BLaER1 (cell line): ENCODE results near the gene SPRED2.

Experiments used
- H3K27ac ChIP-seq: shearing (Covaris generic); formaldehyde crosslinking; 2 replicates; pipeline ENCODE4 v1.8.1; 2022
- H3K27me3 ChIP-seq: shearing (Covaris generic); formaldehyde crosslinking; 2 replicates; pipeline ENCODE4 v1.8.1; 2022
- H3K36me3 ChIP-seq: shearing (Covaris generic); formaldehyde crosslinking; 2 replicates; pipeline ENCODE4 v1.8.1; 2022
- H3K4me1 ChIP-seq: shearing (Covaris generic); formaldehyde crosslinking; 2 replicates; pipeline ENCODE4 v1.8.1; 2022
- H3K4me2 ChIP-seq: shearing (Covaris generic); formaldehyde crosslinking; 2 replicates; pipeline ENCODE4 v1.8.1; 2022
- H3K4me3 ChIP-seq: shearing (Covaris generic); formaldehyde crosslinking; 2 replicates; pipeline ENCODE4 v1.8.1; 2022
- H3K9ac ChIP-seq: shearing (Covaris generic); formaldehyde crosslinking; 2 replicates; pipeline ENCODE4 v1.8.1; 2022
- H3K9me3 ChIP-seq: shearing (Covaris generic); formaldehyde crosslinking; 2 replicates; pipeline ENCODE4 v1.8.1; 2022
- H4K20me1 ChIP-seq: shearing (Covaris generic); formaldehyde crosslinking; 2 replicates; pipeline ENCODE4 v1.8.1; 2022
- Cebpa-rat ChIP-seq: shearing (Covaris generic); IDR thresholded peaks from 2 replicates; pipeline ENCODE4 v1.8.1; 2022

Gene SPRED2

GRCh38 chr2:65371074-65371434 lies 61.3 kb downstream of the SPRED2 start:
- Histone ChIP-seq H4K20me1 (peaks cover 92% of the 10 kb centered on the region), H3K36me3 (no peaks in the 10 kb centered on the region), H3K27ac (peak overlapping the region; percentile 24; the same call in 1 of the 2 replicates), H3K27me3 (no peaks in the 10 kb centered on the region), H3K4me1 (peaks cover 83% of the 10 kb centered on the region), H3K9ac (no peak overlapping the region), H3K4me2 (peak overlapping the region; percentile 76), H3K4me3 (peak overlapping the region; percentile 2; the same call in 1 of the 2 replicates), H3K9me3 (no peaks in the 10 kb centered on the region)
- no peak for TF ChIP-seq Cebpa-rat

- Histone ChIP-seq H3K36me3 (no peaks in the 10 kb centered on the region), H3K4me3 (peak overlapping the region; percentile 2; the same call in 1 of the 2 replicates), H3K27me3 (no peaks in the 10 kb centered on the region), H3K9me3 (no peaks in the 10 kb centered on the region), H4K20me1 (peaks cover 92% of the 10 kb centered on the region), H3K4me1 (peaks cover 86% of the 10 kb centered on the region), H3K4me2 (peak overlapping the region; percentile 76), H3K9ac (no peak overlapping the region), H3K27ac (no peak overlapping the region; the same call in 1 of the 2 replicates)
- no peak for TF ChIP-seq Cebpa-rat
Observed at GRCh38 chr2:65370387-65371073, 61.9 kb downstream of the SPRED2 start.

DNA sequence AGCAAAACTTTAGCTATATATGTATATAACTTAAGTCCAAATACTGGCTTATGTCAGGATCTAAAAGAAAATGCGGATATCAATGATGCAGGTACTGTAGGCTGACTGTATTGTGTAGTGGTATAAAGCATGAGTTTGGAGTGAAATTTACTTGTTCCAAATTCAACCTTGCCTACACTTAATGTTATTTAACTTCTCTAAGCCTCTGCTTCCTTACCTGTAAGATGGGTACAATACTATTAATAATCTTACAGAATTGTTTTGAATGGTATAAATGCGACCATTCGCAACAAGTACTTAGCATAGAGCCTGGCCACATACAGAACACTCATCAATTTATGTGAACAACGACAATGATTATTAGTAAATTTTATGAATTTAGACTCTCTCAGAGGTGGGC lies 62.4 kb downstream of the SPRED2 start:
- no peak overlapping the region for H3K9ac ChIP-seq
- no peaks in the 10 kb centered on the region for H3K36me3 ChIP-seq
- H3K4me3 ChIP-seq, result no peak overlapping the region
- peak overlapping the region; percentile 76 for H3K4me2 ChIP-seq
- no peak for TF ChIP-seq Cebpa-rat
- no peak overlapping the region; the same call in 1 of the 2 replicates for H3K27ac ChIP-seq
- H3K27me3 ChIP-seq, result no peaks in the 10 kb centered on the region
- peaks cover 94% of the 10 kb centered on the region for H4K20me1 ChIP-seq
- peaks cover 88% of the 10 kb centered on the region for H3K4me1 ChIP-seq
- no peaks in the 10 kb centered on the region for H3K9me3 ChIP-seq

- no peaks in the 10 kb centered on the region for H3K9me3 ChIP-seq
- peaks cover 94% of the 10 kb centered on the region for H4K20me1 ChIP-seq
- H3K9ac ChIP-seq, result no peak overlapping the region
- peak overlapping the region; percentile 76 for H3K4me2 ChIP-seq
- H3K27me3 ChIP-seq, result no peaks in the 10 kb centered on the region
- H3K36me3 ChIP-seq, result no peaks in the 10 kb centered on the region
- no peak overlapping the region for H3K27ac ChIP-seq
- TF ChIP-seq Cebpa-rat, result no peak
- peaks cover 84% of the 10 kb centered on the region for H3K4me1 ChIP-seq
- no peak overlapping the region for H3K4me3 ChIP-seq
Observed at GRCh38 chr2:65369574-65369973, 62.8 kb downstream of the SPRED2 start.

- H3K4me3 ChIP-seq, result no peak overlapping the region
- H4K20me1 ChIP-seq, result peaks cover 99% of the 10 kb centered on the region
- H3K27ac ChIP-seq, result no peak overlapping the region
- H3K9ac ChIP-seq, result no peak overlapping the region
- 0 out of 2 replicates have a peak overlapping the region, but pooled peaks have one; percentile 76 for H3K4me2 ChIP-seq
- H3K4me1 ChIP-seq, result peaks cover 79% of the 10 kb centered on the region
- H3K36me3 ChIP-seq, result no peaks in the 10 kb centered on the region
- TF ChIP-seq Cebpa-rat, result no peak
- no peaks in the 10 kb centered on the region for H3K9me3 ChIP-seq
- H3K27me3 ChIP-seq, result no peaks in the 10 kb centered on the region
Observed at GRCh38 chr2:65368468-65368867, 63.9 kb downstream of the SPRED2 start.

- Histone ChIP-seq H3K27ac (no peak overlapping the region), H4K20me1 (peaks cover 96% of the 10 kb centered on the region), H3K27me3 (no peaks in the 10 kb centered on the region), H3K9me3 (no peaks in the 10 kb centered on the region), H3K4me3 (no peak overlapping the region), H3K9ac (no peak overlapping the region), H3K36me3 (no peaks in the 10 kb centered on the region), H3K4me1 (peaks cover 69% of the 10 kb centered on the region), H3K4me2 (0 out of 2 replicates have a peak overlapping the region, but pooled peaks have one; percentile 0)
- no peak for TF ChIP-seq Cebpa-rat
Observed at GRCh38 chr2:65367524-65367923, 64.9 kb downstream of the SPRED2 start.

DNA sequence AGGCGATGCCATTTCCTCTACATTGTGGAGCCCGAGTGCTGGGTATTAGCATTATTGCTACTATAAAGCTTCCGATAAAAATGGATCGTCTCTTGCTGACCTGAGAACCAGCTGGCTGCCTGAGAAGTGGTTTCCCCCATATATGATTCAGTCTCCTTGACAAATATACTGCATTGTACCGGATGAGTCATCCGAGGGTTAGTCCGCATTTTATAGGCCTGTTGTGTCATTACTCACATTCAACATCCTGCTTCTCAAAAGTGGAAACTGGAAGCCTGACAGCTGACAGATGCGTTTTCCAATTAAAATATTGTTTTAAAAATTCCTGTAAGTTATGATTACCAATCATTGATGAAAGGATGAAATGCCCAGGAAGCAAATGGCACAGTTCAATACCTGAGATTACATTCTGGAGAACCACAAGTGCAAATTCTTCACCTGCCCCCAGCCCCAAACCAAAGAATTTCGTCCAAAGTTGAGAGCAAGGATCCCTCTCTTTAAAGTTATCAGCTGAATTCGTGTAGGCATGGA lies 65.7 kb downstream of the SPRED2 start:
- Histone ChIP-seq H3K27ac (no peak overlapping the region), H3K4me3 (no peak overlapping the region), H3K4me1 (peaks cover 61% of the 10 kb centered on the region), H3K4me2 (peak overlapping the region; percentile 1; the same call in 1 of the 2 replicates), H4K20me1 (peaks cover 92% of the 10 kb centered on the region), H3K27me3 (no peaks in the 10 kb centered on the region), H3K9ac (no peak overlapping the region), H3K36me3 (no peaks in the 10 kb centered on the region), H3K9me3 (no peaks in the 10 kb centered on the region)
- no peak for TF ChIP-seq Cebpa-rat

DNA sequence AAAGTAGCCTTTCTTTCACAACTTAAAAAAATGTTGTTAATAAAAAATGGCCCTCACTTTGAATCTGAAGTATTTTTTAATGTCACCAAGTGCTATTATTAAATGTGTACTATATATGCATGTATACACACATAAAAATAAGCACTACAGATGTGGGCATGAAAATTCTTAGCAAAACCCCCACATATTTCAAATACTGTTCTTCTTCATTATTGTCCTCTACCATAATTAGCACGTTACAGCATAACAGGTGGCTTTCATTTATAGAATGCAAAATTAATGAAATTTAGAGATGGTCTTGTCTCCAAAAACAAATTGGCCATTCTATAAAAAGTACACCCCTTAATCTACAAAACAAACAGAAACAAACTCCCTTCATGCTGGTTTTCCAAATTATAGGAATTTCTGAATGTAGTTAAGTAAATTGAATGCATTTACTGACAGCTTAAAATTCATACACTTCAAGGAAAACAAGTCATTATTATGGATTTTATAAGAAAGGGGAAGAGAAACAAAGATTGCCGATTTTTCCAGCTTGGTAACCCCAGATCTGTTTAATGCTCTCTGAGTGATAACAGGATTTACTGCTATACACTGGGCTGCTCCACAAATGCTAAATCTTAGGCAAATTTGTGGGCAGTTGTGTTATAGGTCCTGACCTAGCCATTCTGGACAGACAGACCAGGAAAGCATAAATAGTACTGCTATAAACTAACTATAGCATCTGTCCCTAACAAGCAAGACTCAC lies 67.2 kb downstream of the SPRED2 start:
- no peaks in the 10 kb centered on the region for H3K27me3 ChIP-seq
- no peak for TF ChIP-seq Cebpa-rat
- H3K36me3 ChIP-seq, result no peaks in the 10 kb centered on the region
- no peak overlapping the region for H3K4me3 ChIP-seq
- no peak overlapping the region for H3K4me2 ChIP-seq
- H3K27ac ChIP-seq, result no peak overlapping the region
- H4K20me1 ChIP-seq, result peaks cover 84% of the 10 kb centered on the region
- H3K9ac ChIP-seq, result no peak overlapping the region
- peaks cover 46% of the 10 kb centered on the region for H3K4me1 ChIP-seq
- no peaks in the 10 kb centered on the region for H3K9me3 ChIP-seq

- no peak overlapping the region for H3K4me3 ChIP-seq
- H4K20me1 ChIP-seq, result peaks cover 85% of the 10 kb centered on the region
- H3K4me2 ChIP-seq, result no peak overlapping the region
- no peak overlapping the region for H3K9ac ChIP-seq
- no peak overlapping the region for H3K27ac ChIP-seq
- H3K36me3 ChIP-seq, result no peaks in the 10 kb centered on the region
- no peak for TF ChIP-seq Cebpa-rat
- H3K9me3 ChIP-seq, result no peaks in the 10 kb centered on the region
- no peaks in the 10 kb centered on the region for H3K27me3 ChIP-seq
- H3K4me1 ChIP-seq, result peaks cover 35% of the 10 kb centered on the region
Observed at GRCh38 chr2:65363879-65364666, 68.3 kb downstream of the SPRED2 start.
